Jurkat, Clone E6-1 (cell line): ENCODE data around the gene TMEM203.

Experiments used
- DNase-seq: peaks from one replicate; pipeline ENCODE4 v3.0.0-alpha.2; 2011; ENCODE audit warnings: low read depth, low spot score
- H3K4me3 ChIP-seq: 2 replicates; pipeline ENCODE4 v1.5.1; 2011; ENCODE audit warnings: mild to moderate bottlenecking, low read length, control low read depth, moderate library complexity

Gene TMEM203

DNA sequence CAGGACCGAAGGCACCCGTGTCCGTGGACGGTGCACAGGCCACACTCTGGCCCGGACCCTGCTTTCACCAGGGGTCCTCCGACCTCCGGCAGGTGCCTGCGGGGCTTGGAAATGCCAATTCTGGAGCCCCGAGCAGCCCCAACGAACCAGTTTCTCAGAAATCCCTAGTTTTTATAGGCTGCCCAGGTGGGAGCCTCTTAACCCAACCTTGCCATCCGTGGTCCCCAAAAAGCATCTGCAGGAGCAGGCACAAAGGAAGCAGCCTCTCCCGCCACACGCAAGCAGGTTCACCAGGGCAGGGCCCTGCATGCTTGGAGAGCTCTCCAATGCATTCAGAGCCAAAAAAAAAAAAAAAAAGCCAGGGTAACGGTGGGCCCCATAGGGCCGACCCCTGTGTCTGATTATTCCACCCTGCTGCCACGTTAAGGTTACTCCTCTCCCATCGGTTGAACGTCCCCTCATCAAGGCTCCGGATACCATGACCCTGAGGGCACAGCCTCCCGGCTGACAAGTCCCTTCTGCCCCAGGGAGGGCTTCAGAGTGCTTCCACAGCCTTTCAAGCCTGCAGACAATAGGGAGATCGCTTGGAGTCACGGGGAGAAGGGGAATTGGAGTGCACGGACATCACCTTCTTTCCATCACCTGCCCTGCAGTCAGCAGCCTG, 4.1 kb downstream of the TMEM203 start:
- no peak for DNase-seq
- peak overlapping the region; percentile 78 for H3K4me3 ChIP-seq

DNA sequence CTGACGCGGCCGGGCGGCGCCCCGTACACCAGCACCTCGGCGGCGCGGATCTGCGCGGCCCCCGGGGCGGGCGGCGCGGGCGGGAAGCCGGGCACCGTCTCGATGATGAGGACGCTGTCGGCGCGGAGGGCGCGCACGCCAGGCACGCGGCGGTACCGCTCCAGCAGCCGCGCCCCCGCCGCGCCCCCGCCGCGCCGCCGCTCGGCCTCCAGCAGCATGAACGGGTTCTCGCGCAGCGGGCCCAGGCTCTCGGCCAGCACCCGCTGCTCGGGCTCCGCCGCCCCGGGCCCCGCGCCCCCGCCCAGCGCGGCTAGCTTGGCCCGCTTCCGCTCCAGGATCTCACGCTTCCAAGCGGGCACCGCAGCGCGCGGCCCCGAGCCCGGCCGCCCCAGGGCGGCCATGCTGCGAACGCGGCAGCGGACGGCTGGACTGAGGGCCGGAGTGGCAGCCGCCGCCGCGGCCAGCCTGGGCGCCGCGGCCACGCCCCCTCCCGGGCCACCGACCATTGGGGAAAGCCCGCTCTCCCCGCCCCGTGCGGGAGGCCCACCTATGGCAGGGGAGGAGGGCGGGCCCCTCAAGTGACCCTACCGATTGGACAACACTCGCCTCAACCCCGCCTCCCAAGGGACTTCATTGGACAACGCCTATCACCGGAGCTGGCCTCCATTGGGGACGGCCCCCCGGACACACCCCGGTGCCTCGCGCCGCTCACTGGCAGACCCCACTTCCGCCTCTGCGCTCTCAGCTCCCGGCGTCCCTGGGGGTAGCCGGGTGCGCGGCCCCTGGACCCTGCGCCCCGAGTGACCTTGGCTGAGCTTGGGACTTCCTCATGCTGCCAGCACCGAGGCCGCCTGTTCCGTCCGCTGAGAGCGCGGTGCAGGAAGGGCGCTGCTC, 4.9 kb downstream of the TMEM203 start, which contains the start of gene TPRN:
Gene TPRN, minus strand, starts transcription at position 431 of the 894 bp plus-strand sequence. Its CDS starts 30 bp downstream, at position 401.
- DNase-seq = peak; percentile 98
- peak within 1 kb of the TSS; percentile 78 for H3K4me3 ChIP-seq

DNA sequence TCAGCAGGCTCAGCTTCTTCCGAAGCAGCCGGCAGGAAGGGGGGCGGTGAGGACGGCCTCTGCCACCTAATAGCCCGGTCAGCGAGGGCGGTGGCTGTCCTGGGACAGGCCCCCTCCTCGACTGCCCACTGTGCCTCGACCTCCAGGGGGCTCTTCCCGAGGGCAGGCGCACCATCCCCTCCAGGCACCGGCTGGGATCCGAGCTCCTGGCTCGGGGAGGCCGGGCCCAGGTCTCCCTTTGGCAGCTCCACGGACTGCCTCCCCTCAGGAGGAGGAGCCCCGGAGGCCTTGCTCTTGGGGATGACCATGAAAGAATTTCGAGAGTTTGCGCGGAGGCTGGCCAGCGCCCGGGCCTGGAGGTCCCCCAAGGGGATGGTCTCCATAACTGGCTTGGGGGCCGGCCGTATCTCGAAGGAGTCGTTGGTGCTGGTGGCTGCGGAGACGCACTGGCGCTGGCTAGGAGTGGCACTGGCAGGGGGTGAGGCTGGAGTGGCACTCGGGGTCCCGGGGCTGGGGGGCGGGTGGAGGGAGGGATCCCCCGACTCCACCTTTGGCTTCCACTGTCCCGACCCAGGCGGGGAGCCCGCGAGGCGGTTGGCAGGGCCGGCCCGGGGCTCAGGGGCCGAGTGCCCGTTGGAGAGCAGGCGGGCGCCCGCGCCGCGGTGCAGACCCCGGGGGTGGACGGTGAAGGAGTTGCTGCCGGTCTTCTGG, 5.9 kb downstream of the TMEM203 start:
- no peak overlapping the region for H3K4me3 ChIP-seq
- no peak for DNase-seq

DNA sequence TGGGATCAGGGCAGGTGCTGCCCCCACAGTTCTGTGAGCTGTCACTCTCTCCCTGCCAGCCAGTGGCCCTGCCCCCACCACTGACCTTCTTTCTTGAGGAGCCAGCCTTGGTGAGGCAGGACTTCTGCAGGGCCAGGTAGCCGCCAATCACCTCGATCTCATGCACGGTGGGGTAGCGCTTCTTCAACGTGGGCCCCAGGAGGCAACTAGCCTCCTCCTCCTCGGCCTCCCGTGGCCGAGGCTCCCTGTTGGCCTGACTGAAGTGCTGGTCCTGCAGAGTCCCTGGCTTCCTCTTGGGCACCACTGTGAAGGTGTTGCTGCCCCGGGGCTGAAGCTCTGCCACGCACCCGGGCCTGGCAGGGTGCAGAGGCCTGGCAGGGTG, 6.6 kb downstream of the TMEM203 start:
- no peak overlapping the region for H3K4me3 ChIP-seq
- no peak for DNase-seq

DNA sequence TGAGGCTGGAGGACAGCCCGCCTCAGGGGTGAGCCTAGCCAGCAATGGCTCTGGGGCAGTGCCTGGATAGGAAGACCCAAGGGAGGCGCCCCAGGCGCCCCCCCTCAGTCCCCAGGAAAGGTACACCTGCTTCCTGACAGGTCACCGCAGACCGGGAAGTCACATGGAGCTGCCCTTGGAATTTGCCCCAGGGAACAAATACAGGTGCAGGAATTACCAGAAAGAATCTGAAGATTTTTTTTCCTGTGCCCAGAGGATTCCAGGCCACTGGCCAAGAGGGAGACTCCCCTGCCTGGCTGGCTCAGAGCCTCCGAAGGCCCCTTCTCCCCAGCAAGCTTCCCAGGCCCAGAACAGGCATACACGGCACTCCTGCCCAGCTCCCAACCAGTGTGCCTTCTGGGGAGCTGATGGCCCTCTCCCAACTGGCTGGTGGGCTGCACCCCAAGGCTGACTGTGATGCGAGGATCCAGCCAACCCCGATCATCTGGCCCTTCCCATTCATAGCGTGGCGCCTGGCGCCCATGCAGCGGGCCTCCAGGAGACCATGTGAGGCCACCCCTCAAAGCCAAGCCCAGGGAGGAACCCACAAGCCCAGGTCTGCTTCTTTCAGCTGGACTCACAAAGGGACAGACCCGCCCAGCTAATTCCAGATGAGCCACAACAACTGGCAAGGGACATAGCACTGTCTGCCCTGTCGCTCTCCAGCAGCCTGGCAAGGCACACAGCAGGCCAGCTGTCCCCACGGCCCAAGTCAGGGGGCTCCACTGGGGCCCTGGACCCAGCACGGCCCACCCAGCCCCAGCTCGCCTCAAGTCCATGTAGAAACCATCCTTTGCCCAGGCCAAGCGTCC, 7.2 kb downstream of the TMEM203 start:
- no peak overlapping the region for H3K4me3 ChIP-seq
- no peak for DNase-seq

DNA sequence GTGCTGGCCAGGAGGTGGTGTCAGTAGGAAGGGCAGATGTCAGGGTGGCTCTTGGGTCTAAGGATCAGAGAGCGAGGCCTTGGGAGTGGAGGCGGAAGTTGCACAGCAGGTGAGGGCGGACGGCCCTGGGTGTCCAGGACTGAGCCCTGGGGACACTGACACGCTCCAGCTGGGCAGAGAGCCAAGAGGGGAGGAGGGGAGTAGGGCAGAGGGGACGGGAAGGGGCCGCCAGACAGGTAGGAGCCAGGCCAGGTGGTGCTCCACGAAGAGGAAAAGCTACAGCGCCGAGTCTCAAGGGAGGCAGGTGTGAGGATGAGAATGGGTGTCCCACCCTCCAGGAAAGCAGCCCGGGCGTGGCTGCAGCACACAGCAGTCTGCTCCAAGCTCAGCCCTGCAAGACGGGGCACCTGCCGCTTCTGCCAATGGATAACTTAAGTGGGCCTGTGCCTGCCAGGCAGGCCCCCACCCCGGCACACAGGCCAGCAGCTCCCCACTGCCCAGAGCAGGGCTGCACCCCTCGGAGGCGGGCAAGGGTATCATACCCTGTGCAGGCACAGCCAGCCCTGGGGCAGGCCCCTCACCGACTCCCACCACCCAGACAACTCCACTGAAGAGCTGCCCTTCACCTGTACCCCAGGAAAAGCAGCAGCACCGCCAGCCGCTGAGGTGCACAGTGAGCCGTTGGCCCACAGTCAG, 9.8 kb downstream of the TMEM203 start:
- H3K4me3 ChIP-seq = no peak overlapping the region
- no peak for DNase-seq

DNA sequence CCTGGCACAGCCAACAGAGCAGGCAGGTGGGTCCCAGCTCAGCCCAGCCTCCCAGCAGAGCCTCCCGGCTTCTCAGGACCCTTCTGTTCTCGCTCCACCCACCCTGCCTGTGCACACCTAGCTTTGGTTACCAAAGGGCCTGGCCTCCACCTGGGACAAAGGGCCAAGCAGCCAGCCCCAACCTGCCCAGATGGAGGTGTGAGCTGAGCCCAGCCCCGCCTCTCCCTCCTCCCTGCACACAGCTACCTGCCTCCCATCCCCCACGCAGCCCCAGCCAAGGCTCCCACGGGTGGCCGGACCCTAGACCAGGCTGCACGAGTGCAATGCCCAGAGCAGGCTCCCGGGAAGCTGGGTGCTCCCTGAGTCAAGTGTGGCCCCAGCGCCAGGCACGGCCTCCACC, 10.5 kb downstream of the TMEM203 start:
- DNase-seq = no peak

DNA sequence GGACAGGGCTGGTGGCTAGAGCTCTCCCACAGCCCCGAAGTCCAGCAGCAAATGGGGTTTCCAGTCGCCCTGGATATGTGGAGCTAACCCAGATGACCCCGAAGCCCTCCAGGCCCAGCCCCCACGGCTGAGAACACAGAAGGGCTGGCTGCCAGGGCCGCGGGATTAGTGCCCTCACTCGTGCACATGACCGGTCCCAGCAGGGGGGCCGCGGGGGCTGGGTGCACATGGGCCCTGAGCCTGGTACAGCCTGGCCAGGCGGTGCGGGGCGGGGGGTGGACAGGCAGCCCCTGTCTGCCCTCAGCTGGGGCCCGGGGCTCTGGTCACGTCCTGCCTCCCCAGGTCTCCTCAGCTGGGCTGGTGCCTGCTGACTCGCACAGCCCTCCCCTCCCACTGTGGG, 11.1 kb downstream of the TMEM203 start:
- H3K4me3 ChIP-seq = no peak overlapping the region
- no peak for DNase-seq

More for the DNA sequence above, 10.5 kb downstream of the TMEM203 start:
- no peak overlapping the region for H3K4me3 ChIP-seq

DNA sequence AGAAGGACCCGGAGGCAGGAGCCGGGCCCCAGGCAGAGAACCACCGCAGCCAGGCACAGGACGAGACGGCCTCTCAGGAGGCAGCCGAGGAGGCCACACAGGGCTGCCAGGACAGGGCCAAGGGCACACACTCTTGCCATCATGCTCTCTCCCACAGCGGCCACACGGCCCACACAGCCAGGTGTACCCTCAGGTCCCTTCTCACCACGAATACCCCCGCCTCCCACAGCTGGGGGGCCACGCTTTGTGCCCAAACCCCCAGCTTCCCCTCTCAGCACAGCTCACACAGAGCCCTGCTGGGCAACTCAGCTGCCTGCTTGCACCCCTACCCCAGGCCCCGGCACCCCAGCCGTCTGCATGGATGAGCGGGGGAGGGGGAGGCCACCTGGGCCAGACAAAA, 11.7 kb downstream of the TMEM203 start:
- no peak for DNase-seq
- no peak overlapping the region for H3K4me3 ChIP-seq

DNA sequence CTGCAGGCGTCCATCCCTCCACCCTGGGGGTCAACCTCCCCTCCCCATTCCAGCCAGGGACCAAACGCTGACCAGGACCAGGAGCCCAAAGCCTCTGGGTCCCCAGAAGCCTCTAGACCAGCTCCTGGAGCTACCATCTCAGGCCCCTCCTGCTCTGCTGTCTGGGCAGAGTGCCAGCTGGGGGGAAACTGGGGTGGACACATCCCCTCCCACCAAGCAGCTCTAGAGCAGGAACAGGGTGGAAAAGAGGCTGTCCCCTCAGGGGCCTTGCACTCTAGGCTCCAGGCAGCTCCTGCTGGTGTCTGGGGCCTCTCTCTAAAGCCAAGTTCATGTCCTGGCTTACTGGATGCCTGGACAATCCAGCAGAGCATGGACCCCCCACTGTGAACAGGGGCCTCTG, 12.6 kb downstream of the TMEM203 start:
- H3K4me3 ChIP-seq = no peak overlapping the region
- DNase-seq = no peak

DNA sequence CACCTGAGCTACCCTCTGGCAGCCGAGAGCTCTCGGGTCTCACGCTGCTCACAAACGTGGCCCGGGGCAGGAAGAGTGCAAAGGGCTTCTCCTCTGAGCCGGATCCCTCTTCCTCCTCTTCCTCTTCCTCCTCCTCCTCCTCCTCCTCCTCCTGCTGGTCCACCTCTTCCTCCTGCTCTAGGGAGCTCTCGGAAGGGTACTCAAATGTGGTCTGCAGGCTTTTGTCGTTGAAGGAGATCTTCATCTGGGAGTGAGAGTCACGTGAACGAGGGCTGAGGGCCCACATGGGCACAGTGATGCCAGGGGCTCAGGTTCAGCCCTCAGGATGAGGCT, 13.0 kb downstream of the TMEM203 start:
- H3K4me3 ChIP-seq = no peak overlapping the region
- DNase-seq = no peak

DNA sequence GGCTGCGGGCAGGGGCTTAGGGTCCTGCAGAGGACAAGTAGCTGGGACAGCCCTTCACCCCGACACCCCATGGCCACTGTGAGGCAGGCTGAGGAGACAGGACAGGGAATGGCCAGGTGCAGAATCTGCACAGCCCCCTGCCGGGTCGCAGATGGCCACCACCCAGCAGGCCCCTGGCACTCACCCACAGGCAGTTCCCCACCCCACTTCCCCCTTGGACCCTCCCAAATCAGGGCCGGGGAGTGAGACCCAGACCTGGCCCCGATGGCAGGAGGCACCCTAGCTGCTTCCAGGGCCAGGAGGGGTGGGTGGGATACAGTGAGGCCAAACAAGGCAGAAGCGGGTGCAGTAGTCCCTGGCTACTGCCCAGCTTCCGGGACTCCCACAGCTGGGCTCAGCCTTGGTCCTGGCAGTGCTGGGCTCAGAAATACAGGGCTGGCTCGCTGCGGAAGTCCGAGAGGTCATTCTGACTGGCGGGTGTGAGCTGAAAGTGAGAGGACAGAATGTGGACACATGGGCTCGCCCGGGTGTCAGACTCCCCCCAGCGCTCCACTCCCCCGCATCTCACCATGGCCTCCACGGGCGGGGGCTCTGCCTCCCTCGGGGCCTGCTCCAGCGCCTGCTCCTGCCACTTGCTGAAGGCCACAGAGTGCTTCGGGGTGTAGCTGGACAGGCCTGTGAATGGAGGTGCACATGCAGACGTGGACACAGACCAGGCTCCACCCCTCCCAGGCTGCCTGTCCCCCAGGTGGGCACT, 13.6 kb downstream of the TMEM203 start:
- DNase-seq = no peak
- H3K4me3 ChIP-seq = no peak overlapping the region

DNA sequence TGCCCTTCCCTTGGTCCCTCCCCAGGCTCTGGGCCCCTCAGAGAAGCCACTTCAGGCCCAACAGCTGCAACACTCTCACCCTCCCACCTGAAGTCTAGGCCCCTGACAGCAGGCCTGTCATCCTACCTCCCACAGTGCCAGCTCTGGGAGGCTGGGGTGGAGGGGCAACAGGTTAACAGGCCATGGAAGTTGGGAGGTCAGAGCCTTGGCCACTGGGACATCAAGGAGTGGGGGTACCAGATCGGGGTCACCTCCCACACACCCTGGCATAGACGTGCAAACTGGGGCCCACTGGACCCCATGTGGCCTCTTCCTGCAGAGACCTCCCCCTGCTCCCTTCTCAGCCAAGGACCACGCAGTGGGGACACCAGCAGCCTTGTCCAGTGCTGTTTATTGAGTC, 14.2 kb downstream of the TMEM203 start:
- H3K4me3 ChIP-seq = no peak overlapping the region
- no peak for DNase-seq

DNA sequence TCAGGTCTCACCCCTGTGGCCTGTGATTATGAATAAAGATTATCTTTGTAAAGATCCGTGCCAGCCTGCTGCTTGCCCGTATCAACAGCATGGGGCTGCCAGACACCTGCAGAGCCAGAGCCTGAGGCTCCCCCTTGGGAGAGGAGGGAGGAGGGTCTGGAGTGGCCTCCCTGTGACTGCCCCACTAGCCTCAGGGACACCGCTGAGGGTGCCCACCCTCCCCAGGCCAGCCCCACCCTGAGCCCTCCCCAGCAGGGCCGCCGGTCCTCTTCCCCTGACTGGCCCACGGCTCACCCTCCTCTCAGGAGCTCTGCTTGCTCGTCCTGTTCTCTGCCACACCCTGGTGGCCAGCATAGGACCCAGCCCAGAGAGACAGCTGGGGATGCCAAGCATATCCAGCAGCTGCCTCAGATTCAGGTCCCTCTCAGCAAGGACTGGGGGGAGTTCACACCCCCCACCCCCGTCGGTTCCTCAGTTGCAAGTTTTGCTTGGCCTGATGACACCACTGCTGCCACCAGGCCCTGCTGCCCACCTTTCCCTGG, 15.1 kb downstream of the TMEM203 start:
- H3K4me3 ChIP-seq = no peak overlapping the region
- DNase-seq = no peak

DNA sequence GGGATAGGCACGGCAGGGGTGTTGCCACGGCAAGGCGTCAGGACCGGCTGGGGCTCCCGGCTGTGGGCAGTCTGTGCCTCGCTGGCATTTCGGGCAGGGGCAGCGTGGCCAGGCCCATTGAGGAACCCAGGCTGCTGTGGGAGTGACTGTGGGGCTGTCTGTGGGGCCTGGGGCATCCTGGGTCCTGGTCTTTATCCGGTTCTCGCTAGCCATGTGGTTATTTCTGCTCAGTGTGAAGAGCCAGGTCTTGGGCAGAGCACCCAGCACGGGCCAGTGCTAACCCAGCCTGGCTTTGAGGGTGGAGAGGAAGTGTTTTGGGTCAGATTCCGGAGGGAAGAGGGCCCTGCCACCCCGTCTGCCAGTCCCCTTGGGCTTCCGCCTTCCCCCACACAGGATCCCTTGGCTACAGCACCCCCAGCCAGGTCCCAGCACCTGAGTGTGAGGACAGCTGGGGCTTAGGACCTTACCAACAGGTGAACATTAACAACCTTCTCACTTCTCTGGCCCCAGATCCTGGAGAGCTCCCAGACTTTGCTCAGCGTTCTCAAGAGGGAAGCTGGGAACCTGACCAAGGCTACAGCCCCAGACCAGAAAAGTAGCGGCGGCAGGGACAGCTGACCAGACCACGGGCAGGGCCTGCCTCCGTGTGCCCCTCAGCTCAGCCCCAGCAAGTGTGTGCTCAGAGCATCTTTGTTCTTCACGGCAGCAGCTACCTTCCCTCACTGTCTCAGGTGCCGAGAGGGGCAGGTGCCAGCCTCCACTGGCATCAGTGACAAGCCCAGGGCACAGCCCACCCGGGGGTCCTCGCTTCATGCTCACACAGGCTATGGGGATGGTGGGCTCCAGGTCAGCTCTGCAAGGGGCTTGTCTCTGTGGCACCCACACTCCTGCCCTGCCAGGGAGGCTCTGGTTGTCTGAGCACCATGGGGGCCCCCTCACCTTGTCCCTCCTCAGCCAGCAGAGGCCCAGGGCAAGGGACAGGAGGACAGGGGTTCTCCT, 15.9 kb downstream of the TMEM203 start:
- H3K4me3 ChIP-seq = peak overlapping the region; percentile 96
- no peak for DNase-seq

DNA sequence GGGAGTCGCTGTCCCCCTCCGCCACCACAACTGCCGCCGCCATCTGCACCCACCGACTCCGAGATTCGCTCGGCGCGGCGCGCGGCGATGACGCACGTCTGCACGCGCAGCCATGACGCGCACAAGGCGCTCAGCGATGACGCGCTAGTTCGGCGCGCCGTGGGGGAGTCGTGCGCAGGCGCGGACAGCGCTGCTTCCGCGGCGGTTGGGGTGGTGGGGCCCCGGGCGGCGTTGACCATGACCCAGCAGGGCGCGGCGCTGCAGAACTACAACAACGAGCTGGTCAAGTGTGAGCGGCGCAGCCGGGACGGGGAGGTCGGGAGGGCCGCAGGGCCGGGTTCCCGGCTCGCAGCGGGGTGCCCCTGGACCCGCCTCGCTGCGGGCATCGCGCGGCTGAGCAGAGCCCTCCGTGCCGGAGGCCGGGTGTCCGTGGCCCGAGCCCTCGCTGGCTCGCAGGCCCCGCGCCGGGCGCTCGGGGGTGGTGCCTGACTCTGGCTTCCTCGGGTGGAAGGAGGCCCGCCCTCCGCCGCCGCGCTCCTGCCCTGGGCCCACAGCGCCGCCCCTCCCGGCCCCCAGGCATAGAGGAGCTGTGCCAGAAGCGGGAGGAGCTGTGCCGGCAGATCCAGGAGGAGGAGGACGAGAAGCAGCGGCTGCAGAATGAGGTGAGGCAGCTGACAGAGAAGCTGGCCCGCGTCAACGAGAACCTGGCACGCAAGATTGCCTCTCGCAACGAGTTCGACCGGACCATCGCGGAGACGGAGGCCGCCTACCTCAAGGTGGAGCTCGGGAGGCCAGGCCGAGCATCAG, 16.8 kb downstream of the TMEM203 start, which contains the start of the genes ANAPC2 and SSNA1:
Gene ANAPC2, minus strand, starts transcription at position 71 of the 807 bp plus-strand sequence. Its CDS starts 28 bp downstream, at position 43.
Gene SSNA1, plus strand, starts transcription at position 187 of the 807 bp plus-strand sequence. Its CDS starts 51 bp downstream, at position 238.
- H3K4me3 ChIP-seq = peak within 1 kb of the TSS; percentile 96
- peak; percentile 86 for DNase-seq
